IPS-20b (cell line): ENCODE measurements around the gene DCPS.
"Not testable (repeated sequence)": the region's sequence is repeated elsewhere in the genome, so short reads cannot be mapped to it uniquely, and the experiment has no call there.

Experiments used
- H3K27ac ChIP-seq: one replicate; pipeline ENCODE4 v1.5.1; 2013; ENCODE audit warnings: low read length
- H3K27me3 ChIP-seq: 2 replicates; pipeline ENCODE4 v1.6.1; 2013; ENCODE audit warnings: mild to moderate bottlenecking, low read length, inconsistent platforms; ENCODE audit not compliant: insufficient read depth
- H3K36me3 ChIP-seq: 2 replicates; pipeline ENCODE4 v1.6.1; 2013; ENCODE audit warnings: low read depth, mild to moderate bottlenecking, inconsistent platforms, low read length, moderate library complexity; ENCODE audit not compliant: insufficient read depth
- H3K4me1 ChIP-seq: 2 replicates; pipeline ENCODE4 v1.6.1; 2013; ENCODE audit warnings: mild to moderate bottlenecking, control low read depth, inconsistent platforms, low read length, moderate library complexity; ENCODE audit not compliant: insufficient read depth
- H3K4me3 ChIP-seq: 2 replicates; pipeline ENCODE4 v1.5.1; 2013; ENCODE audit warnings: mild to moderate bottlenecking, low read length, inconsistent platforms
- H3K9ac ChIP-seq: 2 replicates; pipeline ENCODE4 v1.6.1; 2013; ENCODE audit warnings: low read depth, mild to moderate bottlenecking, inconsistent platforms, low read length, moderate library complexity
- H3K9me3 ChIP-seq: 2 replicates; pipeline ENCODE4 v1.6.1; 2013; ENCODE audit warnings: mild to moderate bottlenecking, low read depth, low read length, inconsistent platforms; ENCODE audit not compliant: insufficient read depth

Gene DCPS

DNA sequence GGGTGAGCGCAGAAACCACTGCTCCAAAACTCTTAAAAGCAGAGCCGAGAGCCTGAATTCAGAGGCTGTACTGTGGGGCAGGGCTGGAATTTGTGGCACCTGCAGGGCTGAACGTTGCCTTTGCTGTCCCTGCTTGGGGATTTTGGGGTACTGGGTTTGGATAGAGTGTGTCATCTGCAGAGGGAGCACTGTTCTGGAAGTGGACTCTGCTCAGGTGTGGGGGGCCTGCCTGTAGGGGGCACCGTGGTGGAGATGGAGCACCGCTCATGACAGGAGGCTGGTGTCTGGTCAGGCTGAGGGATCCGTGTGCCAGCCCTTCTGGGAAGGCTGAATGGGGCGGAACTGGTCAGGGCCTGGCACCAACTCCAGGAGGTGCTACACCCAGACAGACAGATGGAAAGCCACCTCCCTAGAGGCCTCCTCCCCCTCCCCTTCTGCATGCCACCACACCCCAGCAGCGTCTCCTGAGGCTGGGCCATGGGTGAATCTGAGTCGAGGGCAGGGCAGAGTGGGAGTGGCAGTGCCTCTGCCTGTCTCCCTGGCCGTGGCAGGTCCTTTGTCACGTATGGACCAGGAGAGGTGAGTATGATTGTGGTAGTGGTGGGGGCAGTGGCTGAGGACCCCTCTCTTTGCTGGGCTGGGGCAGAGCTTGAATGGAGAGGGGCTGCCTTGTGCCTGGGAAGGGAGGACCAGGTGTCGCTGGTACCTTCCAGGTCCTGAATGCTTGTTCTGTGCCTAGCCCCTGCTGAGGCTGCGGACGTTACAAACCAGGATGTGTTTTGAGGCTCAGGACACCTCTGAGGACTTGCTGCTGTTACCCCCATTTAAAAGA lies 63.2 kb downstream of the DCPS start:
- not testable (repeated sequence) for H3K27me3 ChIP-seq, H3K9ac ChIP-seq, H3K4me3 ChIP-seq

DNA sequence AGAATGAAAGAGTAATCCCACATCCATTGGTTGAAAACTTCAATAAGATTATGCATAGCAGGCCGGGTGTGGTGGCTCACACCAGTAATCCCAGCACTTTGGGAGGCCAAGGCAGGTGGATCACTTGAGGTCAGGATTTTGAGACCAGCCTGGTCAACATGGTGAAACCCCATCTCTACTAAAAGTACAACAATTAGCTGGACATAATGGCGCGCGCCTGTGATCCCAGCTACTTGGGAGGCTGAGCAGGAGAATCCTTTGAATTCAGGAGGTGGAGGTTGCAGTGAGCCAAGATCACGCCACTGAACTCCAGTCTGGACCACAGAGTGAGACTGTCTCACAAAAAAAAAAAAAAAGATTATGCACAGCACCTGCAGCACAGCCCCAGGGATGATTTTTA lies 63.9 kb downstream of the DCPS start:
- H3K9me3 ChIP-seq, H3K9ac ChIP-seq, H3K36me3 ChIP-seq, H3K27ac ChIP-seq, H3K27me3 ChIP-seq, H3K4me3 ChIP-seq, H3K4me1 ChIP-seq: not testable (repeated sequence)

More for the DNA sequence above, 63.2 kb downstream of the DCPS start:
- H3K9me3 ChIP-seq, H3K4me1 ChIP-seq, H3K36me3 ChIP-seq, H3K27ac ChIP-seq: not testable (repeated sequence)

DNA sequence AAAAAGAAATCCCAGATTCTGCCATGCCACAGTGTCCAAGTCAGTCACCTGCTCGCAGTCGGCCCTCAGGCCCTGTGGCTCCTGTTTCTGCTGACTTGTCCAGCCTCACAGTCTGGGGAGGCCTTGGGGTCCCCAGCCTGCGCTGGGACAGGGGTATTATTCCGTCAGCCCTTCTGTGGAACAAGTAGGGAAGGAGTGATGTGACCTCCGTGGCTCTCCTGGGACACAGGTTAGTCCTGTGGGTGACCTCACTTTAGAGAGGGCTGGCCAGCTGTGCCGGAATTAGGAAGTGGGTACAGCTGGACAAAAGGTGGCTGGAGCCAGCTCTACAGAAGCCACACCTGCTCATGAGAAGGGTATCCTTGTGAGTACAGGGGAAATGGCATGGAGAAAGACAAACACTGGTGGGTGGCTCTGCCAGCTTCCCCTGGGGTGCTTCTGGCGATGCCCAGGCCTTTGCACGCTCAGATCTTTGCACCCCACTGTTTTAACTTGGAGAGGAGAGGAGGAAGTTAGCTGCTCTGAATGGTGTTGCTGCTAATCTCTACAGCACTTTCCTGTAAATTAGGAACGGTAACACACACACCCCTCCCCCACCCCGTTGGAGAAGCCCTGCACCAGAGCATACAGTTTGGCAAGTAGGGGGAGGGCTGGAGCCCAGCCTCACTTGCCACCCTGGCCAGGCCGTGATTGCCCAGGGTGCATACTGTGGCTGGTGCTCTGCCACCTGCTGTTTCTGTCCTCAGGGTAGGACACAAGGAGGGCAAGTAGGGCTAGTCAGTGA lies 64.7 kb downstream of the DCPS start:
- H3K9me3 ChIP-seq, H3K27ac ChIP-seq, H3K27me3 ChIP-seq, H3K4me1 ChIP-seq, H3K4me3 ChIP-seq, H3K36me3 ChIP-seq: not testable (repeated sequence)
- peak overlapping the region; percentile 21; the same call in 1 of the 2 replicates for H3K9ac ChIP-seq

DNA sequence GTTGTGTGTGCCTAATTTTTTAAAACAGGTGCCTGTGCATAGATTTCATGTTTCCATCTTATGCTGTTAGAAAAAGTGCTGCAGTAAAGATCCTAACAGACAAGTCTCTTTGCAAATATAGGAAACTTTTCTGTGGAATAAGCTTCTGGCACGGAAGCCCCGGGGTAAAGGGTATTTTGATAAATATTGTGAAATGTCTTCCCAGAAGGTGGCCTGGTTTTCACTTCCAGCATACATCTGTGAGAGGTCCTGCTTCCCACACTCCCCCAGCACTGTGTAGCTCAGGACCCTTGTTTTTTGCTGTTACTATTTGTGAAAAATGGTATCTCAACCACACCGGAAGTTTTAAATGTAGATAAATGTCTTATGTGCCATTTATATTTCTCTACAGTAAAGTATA lies 66.2 kb downstream of the DCPS start:
- H3K9me3 ChIP-seq: no peaks in the 10 kb centered on the region
- H3K9ac ChIP-seq: no peak overlapping the region
- no peaks in the 10 kb centered on the region for H3K36me3 ChIP-seq
- H3K4me1 ChIP-seq: peaks cover 2% of the 10 kb centered on the region; the same call in 1 of the 2 replicates
- H3K4me3 ChIP-seq: no peak overlapping the region
- H3K27ac ChIP-seq: no peak overlapping the region
- no peaks in the 10 kb centered on the region for H3K27me3 ChIP-seq

DNA sequence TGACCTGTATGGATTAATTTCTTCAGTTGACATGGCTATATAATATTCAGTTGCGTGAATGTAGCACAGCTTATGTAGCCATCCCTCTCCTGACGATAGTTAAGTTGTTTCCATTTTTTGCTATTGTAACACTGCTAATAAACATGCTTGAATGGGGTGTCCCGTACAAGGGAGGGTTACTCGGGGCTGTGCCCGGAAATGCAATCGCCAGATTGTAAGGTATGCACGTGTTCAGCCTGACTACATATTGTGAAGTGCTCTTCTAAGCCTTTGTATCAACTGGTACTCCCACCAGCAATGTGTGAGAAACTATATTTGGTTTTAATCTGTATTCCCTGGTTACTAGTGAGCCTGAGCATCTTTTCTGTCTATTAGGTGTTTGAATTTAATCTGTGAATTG lies 67.7 kb downstream of the DCPS start:
- Histone ChIP-seq H3K4me3 (no peak overlapping the region), H3K9me3 (no peaks in the 10 kb centered on the region), H3K4me1 (peaks cover 2% of the 10 kb centered on the region; the same call in 1 of the 2 replicates), H3K27ac (no peak overlapping the region), H3K27me3 (no peaks in the 10 kb centered on the region), H3K36me3 (no peaks in the 10 kb centered on the region), H3K9ac (no peak overlapping the region)

DNA sequence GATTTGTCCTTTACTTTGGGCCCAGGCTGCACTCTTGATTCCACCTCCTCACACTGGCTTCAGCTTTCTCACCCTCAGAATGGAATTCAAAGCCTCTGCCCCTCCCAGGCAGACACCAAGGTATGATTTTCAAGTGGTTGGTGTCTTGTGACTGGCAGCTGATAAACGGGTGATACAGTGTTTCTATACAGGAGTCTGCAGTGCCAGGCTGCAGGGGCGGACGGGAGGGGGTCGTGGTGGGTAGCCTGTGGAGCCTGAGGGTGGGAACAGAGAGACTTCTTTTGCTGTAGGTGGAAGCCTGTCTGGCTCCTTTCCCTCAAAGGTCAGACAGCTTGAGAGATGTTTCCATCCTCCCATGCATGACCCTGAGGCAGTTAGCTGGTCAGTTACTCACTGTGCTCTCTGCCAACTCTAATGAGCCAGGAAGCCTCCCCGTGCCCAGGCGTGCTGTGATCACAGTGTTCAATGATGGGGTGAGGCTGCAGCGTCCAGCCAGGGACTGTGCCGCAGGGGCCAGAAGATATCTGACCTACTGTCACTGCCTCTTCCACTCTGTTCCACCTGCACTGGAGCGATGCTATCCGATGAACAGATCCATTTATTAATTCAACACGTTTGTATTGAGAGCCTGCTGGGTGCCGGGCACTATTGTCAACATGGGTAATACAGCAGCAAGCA lies 69.7 kb downstream of the DCPS start:
- H3K4me1 ChIP-seq, H3K27ac ChIP-seq, H3K36me3 ChIP-seq, H3K9me3 ChIP-seq, H3K27me3 ChIP-seq, H3K4me3 ChIP-seq, H3K9ac ChIP-seq: not testable (repeated sequence)

DNA sequence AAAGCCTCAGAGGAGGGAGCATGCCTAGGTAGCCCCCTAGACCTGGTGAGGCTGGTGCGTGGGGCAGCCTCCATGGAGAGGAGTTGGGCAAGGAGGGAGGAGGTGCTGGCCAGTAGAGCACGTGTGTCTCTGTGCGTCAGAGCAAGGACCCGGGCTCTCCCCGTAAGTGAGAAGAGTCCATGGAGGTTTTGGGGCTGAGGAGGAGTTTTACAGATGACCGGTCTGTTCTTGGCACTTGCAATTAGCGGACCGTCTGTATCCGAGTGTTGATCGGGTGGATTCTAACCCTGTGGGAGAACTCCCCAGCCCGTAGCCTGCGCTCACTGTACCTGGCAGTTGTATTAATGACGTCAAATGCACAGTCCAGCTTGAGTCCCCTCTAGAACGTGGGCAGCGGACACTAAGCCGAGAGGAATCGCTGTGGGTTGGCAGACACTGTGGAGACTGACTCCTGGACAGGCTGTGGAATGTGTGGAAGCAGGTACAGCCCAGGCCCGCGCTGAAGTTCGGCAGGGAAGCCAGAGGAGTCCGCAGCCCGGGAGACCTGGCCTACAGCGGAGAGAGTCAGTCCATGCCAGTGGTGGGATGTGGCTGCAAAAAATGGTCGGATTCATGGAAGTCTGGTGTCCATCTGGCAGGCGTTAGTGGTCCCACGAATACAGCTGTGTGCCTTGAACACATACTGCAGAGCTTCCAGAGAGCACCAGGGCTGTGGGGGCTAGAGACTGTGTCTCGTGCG lies 70.9 kb downstream of the DCPS start:
- H3K36me3 ChIP-seq, H3K4me3 ChIP-seq, H3K27ac ChIP-seq, H3K27me3 ChIP-seq, H3K9me3 ChIP-seq, H3K4me1 ChIP-seq, H3K9ac ChIP-seq: not testable (repeated sequence)

DNA sequence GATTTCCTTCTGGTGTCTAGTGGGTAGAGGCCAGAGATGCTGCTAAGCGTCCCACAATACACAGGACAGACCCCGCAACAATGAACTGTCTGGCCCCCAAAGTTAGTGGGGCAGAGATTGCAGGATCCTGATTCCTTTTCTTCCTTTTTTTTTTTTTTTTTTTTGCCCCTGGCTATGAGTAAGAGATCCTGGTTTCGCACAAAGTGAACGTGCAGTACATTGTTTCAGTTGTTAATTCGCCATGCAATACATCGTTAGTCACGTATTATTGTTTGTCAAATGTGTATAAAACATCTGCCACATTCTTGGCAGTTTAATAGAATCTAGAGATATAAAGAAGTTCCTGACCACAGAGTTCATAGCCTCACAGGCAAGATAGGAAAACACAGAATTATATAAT lies 71.9 kb downstream of the DCPS start:
- Histone ChIP-seq H3K9me3 (no peaks in the 10 kb centered on the region), H3K27ac (no peak overlapping the region), H3K4me1 (no peaks in the 10 kb centered on the region), H3K27me3 (no peaks in the 10 kb centered on the region), H3K36me3 (no peaks in the 10 kb centered on the region), H3K4me3 (no peak overlapping the region), H3K9ac (no peak overlapping the region)

DNA sequence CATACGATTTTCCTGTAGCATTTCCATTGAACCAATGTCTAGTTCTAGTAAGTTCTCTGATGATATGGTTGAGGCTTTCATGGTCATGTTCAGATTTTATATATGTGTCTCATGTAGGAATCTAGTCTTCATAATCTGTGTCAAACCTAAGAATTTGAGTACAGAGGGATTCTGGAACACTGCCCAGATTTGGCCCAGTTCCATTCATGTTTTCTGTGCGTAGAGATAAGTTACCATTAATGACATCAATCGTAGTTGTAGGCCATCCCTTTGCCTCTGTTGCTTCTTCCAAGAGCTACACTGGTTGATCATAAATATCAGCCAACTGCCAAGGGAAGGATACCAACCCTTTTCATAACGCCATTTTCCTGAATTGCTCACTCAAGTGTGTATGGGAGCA lies 74.9 kb downstream of the DCPS start:
- no peak overlapping the region for H3K9ac ChIP-seq
- H3K4me1 ChIP-seq: no peaks in the 10 kb centered on the region
- no peak overlapping the region for H3K4me3 ChIP-seq
- no peak overlapping the region for H3K27ac ChIP-seq
- H3K27me3 ChIP-seq: no peaks in the 10 kb centered on the region
- H3K36me3 ChIP-seq: no peaks in the 10 kb centered on the region
- H3K9me3 ChIP-seq: no peaks in the 10 kb centered on the region

DNA sequence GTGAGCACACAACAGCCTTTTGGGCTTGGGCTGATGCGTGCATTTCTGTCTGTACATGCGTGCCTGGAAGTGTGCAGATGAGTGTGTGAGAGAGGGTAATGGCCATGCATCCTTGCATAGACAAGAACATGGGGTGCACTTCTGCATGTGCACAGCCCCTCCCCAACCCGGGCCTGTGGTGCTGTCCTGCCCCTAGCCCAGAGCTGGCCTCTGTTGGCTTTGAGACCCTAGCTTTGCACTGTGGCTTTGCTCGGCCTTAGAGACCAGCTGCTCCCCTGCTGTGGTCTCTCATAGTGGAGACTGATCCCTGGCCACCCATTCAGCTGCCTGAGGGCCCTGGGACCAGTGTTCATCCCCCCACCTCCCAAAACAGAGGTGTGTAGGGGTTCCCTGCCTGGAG lies 77.0 kb downstream of the DCPS start:
- Histone ChIP-seq H3K27ac (no peak overlapping the region), H3K9ac (no peak overlapping the region), H3K9me3 (no peaks in the 10 kb centered on the region), H3K4me3 (no peak overlapping the region), H3K27me3 (no peaks in the 10 kb centered on the region), H3K4me1 (no peaks in the 10 kb centered on the region), H3K36me3 (no peaks in the 10 kb centered on the region)

DNA sequence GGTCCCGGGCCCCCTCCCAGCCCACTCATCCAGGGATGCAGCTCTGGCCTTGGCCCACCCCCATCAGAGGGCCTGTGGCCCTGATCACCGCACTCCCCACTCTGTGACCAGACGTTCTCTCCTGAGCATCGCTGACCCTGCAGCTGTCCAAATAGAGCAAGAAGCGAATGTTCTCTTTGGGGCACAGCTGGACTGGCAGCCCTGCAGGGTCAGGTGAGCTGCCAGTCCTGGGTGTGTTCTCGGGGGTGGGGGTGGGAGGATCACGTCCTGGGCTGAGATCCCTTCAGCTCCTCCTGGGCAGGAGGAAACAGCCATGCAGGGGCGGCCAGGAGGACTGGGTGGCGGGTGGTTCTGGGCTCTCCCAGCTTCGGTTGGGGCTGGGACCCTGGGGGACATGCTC lies 78.1 kb downstream of the DCPS start:
- not testable (repeated sequence) for H3K36me3 ChIP-seq, H3K4me1 ChIP-seq, H3K27ac ChIP-seq, H3K9ac ChIP-seq, H3K27me3 ChIP-seq, H3K4me3 ChIP-seq, H3K9me3 ChIP-seq
